SH-SY5Y (cell line): ENCODE measurements around the gene RNF26.

Experiments
- GATA2 ChIP-seq: IDR thresholded peaks from 2 replicates; pipeline ENCODE4 v1.6.1; 2011; ENCODE audit warnings: mild to moderate bottlenecking, low read depth, low read length
- GATA3 ChIP-seq: IDR thresholded peaks from 2 replicates; pipeline ENCODE4 v1.6.1; 2011; ENCODE audit warnings: low read depth, mild to moderate bottlenecking, low read length, moderate library complexity

- TF ChIP-seq GATA2 (no peak), GATA3 (no peak)
Observed at GRCh38 chr11:119319136-119319699, 15.1 kb upstream of the RNF26 start.
